ENCODE measurements around the gene CAP2.

DNA sequence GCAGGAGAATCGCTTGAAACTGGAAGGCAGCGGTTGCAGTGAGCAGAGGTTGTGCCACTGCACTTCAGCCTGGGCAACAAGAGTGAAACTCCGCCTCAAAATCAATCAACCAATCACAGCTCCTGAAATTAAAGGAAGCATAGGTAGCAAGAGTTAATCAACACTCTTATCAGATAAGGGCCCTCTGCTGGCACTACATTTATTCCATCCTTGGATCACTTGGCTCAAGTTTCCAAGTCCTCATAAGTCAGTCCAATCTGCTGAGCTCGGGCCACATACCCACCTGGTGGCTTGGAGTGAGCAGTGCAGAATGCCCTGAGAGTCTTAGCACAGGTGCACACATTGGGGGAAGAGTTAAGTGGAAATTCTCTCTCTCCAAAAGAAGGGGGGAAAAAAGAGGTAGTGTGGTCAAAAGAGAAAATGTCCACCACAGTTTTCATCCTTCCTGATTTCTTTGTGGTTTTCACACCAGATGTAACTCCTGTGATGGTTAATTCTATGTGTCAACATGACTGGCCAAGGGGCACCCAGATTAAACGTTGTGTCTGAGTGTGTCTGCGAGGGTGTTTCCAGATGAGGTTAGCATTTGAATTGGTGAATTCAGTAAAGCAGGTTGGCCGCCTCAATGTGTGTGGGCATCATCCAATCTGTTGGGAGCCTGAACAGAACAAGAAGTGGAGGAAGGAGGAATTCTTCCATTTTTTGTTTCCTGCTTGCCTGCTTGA, 192.5 kb downstream of the CAP2 start:
- TF ChIP-seq POLR2A (IDR thresholded peaks at IDR 0.05) = no peak
- TF ChIP-seq, protein P1, sequence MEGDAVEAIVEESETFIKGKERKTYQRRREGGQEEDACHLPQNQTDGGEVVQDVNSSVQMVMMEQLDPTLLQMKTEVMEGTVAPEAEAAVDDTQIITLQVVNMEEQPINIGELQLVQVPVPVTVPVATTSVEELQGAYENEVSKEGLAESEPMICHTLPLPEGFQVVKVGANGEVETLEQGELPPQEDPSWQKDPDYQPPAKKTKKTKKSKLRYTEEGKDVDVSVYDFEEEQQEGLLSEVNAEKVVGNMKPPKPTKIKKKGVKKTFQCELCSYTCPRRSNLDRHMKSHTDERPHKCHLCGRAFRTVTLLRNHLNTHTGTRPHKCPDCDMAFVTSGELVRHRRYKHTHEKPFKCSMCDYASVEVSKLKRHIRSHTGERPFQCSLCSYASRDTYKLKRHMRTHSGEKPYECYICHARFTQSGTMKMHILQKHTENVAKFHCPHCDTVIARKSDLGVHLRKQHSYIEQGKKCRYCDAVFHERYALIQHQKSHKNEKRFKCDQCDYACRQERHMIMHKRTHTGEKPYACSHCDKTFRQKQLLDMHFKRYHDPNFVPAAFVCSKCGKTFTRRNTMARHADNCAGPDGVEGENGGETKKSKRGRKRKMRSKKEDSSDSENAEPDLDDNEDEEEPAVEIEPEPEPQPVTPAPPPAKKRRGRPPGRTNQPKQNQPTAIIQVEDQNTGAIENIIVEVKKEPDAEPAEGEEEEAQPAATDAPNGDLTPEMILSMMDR (IDR thresholded peaks at IDR 0.05) = no peak

Measured in thyroid gland (tissue), 4 donors.